Choroid plexus epithelial cell (primary cell): ENCODE data around the gene TMEM255B.
"Not testable (repeated sequence)": the region's sequence is repeated elsewhere in the genome, so short reads cannot be mapped to it uniquely, and the experiment has no call there.

ENCODE experiments used
- DNase-seq: peaks from one replicate; pipeline ENCODE4 v3.0.0-alpha.2; 2010; ENCODE audit warnings: low read depth
- H3K4me3 ChIP-seq: 2 replicates; pipeline ENCODE4 v1.5.1; 2011; ENCODE audit warnings: low read depth, mild to moderate bottlenecking, control low read depth, low read length, moderate library complexity
- TF ChIP-seq, protein P1 (sequence below): conservative IDR thresholded peaks from 2 replicates; pipeline ENCODE4 v1.5.1; 2011; ENCODE audit warnings: low read depth, mild to moderate bottlenecking, control low read depth, inconsistent platforms, low read length, moderate library complexity

TMEM255B gene

DNA sequence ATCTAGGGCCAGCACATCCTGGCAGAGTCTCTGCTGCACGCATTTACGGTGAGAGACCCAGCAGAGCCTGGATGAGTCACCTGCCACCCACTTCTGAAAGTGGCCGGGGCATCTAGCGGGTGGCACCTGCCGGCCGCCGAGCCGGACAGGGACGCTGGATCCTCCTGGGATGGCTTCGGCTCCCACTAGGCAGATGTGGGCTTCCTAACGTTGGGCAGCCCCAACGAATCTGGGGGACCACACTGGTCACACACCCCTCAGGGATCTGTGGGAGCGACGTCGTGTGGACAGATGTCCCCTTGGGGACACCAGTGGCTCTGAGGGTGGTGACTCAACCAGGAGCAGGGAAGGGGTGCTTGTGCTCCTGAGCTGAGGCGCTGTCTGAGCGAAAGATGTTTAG is 32.2 kb downstream of the TMEM255B start:
- no peak overlapping the region for H3K4me3 ChIP-seq
- no peak for DNase-seq
- TF ChIP-seq, protein P1, sequence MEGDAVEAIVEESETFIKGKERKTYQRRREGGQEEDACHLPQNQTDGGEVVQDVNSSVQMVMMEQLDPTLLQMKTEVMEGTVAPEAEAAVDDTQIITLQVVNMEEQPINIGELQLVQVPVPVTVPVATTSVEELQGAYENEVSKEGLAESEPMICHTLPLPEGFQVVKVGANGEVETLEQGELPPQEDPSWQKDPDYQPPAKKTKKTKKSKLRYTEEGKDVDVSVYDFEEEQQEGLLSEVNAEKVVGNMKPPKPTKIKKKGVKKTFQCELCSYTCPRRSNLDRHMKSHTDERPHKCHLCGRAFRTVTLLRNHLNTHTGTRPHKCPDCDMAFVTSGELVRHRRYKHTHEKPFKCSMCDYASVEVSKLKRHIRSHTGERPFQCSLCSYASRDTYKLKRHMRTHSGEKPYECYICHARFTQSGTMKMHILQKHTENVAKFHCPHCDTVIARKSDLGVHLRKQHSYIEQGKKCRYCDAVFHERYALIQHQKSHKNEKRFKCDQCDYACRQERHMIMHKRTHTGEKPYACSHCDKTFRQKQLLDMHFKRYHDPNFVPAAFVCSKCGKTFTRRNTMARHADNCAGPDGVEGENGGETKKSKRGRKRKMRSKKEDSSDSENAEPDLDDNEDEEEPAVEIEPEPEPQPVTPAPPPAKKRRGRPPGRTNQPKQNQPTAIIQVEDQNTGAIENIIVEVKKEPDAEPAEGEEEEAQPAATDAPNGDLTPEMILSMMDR, result no peak

GRCh38 chr13:113791761-113792160 is 32.7 kb downstream of the TMEM255B start:
- no peak overlapping the region for H3K4me3 ChIP-seq
- TF ChIP-seq, protein P1, result no peak
- no peak for DNase-seq

DNA sequence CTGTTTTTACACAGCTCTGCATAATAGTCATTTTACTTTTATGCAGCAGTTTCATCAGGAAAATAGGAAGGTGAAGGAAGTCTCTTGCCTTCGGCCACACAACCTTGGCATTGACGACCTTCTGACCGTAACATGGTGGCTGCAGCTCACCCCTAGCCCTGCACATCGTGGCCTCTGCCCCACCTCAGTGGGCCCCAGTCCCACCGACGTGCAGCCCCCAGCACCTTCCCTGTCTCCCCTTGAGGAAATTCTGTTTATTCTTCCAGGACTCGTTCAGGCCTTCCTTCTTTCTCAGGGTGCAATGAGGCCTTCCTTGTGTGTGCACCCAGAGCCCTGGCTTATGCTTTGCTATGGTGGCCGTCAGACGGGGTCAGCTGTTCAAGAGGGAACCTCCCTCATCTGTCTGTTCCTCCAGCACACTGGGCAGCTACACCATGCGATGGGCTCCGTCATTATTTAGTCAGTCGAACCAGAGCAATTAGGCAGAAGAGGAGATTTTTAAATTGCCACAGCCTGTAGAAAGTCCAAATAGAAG is 33.3 kb downstream of the TMEM255B start:
- no peak for DNase-seq
- H3K4me3 ChIP-seq, result no peak overlapping the region
- TF ChIP-seq, protein P1, result no peak

DNA sequence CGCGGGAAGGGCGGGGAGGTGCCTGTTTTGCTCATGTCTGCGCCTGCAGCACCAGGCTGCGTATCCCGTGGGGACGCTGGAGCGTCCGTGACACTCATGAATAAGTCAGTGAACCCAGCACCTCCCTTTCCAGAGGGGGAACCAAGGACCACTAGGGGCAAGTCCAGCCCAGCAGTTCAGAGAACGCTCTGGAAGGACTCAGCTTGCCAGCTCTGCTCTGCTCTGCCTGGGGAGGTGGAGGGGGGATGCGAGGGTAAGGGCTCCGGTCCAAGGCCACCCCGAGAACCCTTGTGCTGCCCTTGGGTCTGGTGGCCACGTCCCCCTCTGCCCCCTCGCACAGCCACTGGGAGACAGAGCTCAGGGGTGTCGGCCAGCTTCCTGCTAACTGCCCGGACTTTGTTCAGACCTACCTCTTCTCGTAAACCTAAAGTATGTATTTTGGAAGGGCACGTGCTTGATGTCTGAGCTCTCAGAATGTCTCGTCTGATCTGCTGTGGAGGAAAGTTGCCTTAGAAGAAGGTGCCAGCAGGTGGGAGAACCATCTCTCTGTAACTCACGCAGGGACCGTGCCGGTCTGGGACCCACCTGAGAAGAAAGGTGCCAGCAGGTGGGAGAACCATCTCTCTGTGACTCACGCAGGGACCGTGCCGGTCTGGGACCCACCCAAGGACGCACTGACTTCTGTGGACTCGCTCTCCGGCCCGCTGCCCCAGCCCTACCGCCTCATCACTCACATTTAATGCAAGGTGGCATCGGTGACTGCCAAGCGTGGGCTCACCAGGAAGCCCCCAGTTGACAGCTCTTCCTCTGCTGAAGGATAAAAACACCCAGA is 34.1 kb downstream of the TMEM255B start:
- TF ChIP-seq, protein P1, result no peak
- no peak overlapping the region for H3K4me3 ChIP-seq
- DNase-seq, result no peak

GRCh38 chr13:113793718-113794085 is 34.7 kb downstream of the TMEM255B start:
- no peak overlapping the region for H3K4me3 ChIP-seq
- TF ChIP-seq, protein P1, result no peak
- no peak for DNase-seq

GRCh38 chr13:113794086-113794485 is 35.1 kb downstream of the TMEM255B start:
- TF ChIP-seq, protein P1, result no peak
- no peak for DNase-seq
- H3K4me3 ChIP-seq, result no peak overlapping the region

GRCh38 chr13:113794764-113795173 is 35.7 kb downstream of the TMEM255B start:
- H3K4me3 ChIP-seq, result no peak overlapping the region
- DNase-seq, result no peak
- TF ChIP-seq, protein P1, result no peak

DNA sequence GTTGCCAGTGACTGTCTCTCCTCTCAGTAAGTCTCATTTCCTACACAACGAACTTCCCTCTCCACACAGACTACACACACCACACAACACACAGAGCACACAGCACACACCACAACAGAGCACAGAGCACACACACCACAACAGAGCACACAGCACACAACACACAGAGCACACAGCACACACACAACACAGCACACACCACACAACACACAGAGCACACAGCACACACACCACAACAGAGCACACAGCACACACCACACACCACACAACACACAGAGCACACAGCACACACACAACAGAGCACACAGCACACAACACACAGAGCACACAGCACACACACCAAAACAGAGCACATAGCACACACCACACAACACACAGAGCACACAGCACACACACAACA is 36.3 kb downstream of the TMEM255B start:
- not testable (repeated sequence) for DNase-seq

More for the DNA sequence above, 36.3 kb downstream of the TMEM255B start:
- not testable (repeated sequence) for H3K4me3 ChIP-seq
